Measurements from ENCODE around the gene CHST7.

DNA sequence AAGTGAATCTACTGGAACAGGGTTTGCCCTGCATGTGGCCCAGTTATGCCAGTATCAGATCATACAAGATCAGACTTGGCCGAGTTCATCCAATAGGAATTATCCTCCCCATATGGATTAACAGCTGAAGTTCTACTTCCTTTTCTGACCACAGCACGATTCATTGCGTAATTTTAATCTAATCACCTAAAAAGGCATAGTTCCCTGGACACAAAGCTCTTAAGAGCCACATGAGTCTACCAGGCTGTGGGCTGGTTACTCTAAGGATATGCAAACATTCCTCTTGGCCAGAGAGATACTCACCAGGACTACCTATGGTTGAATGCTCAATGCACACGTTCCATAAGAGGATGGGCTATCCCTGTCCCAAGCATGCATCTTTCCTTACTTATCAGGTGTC is 46.9 kb downstream of the CHST7 start:
- TF ChIP-seq, protein P1, sequence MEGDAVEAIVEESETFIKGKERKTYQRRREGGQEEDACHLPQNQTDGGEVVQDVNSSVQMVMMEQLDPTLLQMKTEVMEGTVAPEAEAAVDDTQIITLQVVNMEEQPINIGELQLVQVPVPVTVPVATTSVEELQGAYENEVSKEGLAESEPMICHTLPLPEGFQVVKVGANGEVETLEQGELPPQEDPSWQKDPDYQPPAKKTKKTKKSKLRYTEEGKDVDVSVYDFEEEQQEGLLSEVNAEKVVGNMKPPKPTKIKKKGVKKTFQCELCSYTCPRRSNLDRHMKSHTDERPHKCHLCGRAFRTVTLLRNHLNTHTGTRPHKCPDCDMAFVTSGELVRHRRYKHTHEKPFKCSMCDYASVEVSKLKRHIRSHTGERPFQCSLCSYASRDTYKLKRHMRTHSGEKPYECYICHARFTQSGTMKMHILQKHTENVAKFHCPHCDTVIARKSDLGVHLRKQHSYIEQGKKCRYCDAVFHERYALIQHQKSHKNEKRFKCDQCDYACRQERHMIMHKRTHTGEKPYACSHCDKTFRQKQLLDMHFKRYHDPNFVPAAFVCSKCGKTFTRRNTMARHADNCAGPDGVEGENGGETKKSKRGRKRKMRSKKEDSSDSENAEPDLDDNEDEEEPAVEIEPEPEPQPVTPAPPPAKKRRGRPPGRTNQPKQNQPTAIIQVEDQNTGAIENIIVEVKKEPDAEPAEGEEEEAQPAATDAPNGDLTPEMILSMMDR (IDR thresholded peaks at IDR 0.05; ENCODE audit: poor library complexity, severe bottlenecking): no peak
- TF ChIP-seq EZH2 (IDR thresholded peaks at IDR 0.05; ENCODE audit: borderline replicate concordance, insufficient read depth, low read length, poor library complexity, severe bottlenecking): no peak
- TF ChIP-seq TAF1 (IDR thresholded peaks at IDR 0.05; ENCODE audit: low read depth): no peak
- TF ChIP-seq POLR2AphosphoS5 (IDR thresholded peaks at IDR 0.05): no peak
- no peak for TF ChIP-seq EP300 (conservative IDR thresholded peaks at IDR 0.05; ENCODE audit: poor library complexity, severe bottlenecking)
- TF ChIP-seq SMC3 (conservative IDR thresholded peaks at IDR 0.05; ENCODE audit: poor library complexity): no peak
- TF ChIP-seq, protein P2, sequence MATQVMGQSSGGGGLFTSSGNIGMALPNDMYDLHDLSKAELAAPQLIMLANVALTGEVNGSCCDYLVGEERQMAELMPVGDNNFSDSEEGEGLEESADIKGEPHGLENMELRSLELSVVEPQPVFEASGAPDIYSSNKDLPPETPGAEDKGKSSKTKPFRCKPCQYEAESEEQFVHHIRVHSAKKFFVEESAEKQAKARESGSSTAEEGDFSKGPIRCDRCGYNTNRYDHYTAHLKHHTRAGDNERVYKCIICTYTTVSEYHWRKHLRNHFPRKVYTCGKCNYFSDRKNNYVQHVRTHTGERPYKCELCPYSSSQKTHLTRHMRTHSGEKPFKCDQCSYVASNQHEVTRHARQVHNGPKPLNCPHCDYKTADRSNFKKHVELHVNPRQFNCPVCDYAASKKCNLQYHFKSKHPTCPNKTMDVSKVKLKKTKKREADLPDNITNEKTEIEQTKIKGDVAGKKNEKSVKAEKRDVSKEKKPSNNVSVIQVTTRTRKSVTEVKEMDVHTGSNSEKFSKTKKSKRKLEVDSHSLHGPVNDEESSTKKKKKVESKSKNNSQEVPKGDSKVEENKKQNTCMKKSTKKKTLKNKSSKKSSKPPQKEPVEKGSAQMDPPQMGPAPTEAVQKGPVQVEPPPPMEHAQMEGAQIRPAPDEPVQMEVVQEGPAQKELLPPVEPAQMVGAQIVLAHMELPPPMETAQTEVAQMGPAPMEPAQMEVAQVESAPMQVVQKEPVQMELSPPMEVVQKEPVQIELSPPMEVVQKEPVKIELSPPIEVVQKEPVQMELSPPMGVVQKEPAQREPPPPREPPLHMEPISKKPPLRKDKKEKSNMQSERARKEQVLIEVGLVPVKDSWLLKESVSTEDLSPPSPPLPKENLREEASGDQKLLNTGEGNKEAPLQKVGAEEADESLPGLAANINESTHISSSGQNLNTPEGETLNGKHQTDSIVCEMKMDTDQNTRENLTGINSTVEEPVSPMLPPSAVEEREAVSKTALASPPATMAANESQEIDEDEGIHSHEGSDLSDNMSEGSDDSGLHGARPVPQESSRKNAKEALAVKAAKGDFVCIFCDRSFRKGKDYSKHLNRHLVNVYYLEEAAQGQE (IDR thresholded peaks at IDR 0.05; ENCODE audit: borderline replicate concordance): no peak
- TF ChIP-seq RAD21 (conservative IDR thresholded peaks at IDR 0.05): no peak
- no peak for TF ChIP-seq MXI1 (conservative IDR thresholded peaks at IDR 0.05; ENCODE audit: poor library complexity, severe bottlenecking)

Measured in neural cell (in vitro differentiated cells).